ENCODE results near the gene SORCS2.

SORCS2 gene

GRCh38 chr4:7169134-7169533, 23.2 kb upstream of the SORCS2 start:
- Histone ChIP-seq H4K20me1 (ENCODE audit: insufficient read depth, low read length) (no peaks in the 10 kb centered on the region), H3F3A (ENCODE audit: insufficient read depth, low read length) (no peaks in the 10 kb centered on the region), H3K4me2 (ENCODE audit: low read length) (no peak overlapping the region), H3K27me3 (ENCODE audit: insufficient read depth, low read length) (no peaks in the 10 kb centered on the region), H3K79me2 (ENCODE audit: insufficient read depth, low read length) (no peaks in the 10 kb centered on the region), H2AFZ (ENCODE audit: low read length) (no peak overlapping the region), H3K9ac (ENCODE audit: low read length) (no peak overlapping the region), H3K4me3 (ENCODE audit: low read depth, low read length, poor library complexity, severe bottlenecking) (no peak overlapping the region), H3K9me2 (ENCODE audit: low read depth, low read length) (no peaks in the 10 kb centered on the region), H3K9me3 (ENCODE audit: low read length) (no peaks in the 10 kb centered on the region), H3K4me1 (ENCODE audit: insufficient read depth, low read length, severe bottlenecking) (no peaks in the 10 kb centered on the region), H3K27ac (ENCODE audit: low read depth, low read length, poor library complexity, severe bottlenecking) (no peak overlapping the region), H3K36me3 (ENCODE audit: insufficient read depth, low read length) (no peaks in the 10 kb centered on the region)
- TF ChIP-seq EZH2 (IDR thresholded peaks at IDR 0.05; ENCODE audit: borderline replicate concordance, low read length), result no peak
- no peak for TF ChIP-seq CTCF (IDR thresholded peaks at IDR 0.05; ENCODE audit: low read length)

- Histone ChIP-seq H4K20me1 (ENCODE audit: insufficient read depth, low read length) (no peaks in the 10 kb centered on the region), H3K9ac (ENCODE audit: low read length) (no peak overlapping the region), H3K9me3 (ENCODE audit: low read length) (no peaks in the 10 kb centered on the region), H3K4me2 (ENCODE audit: low read length) (no peak overlapping the region), H3K4me1 (ENCODE audit: insufficient read depth, low read length, severe bottlenecking) (no peaks in the 10 kb centered on the region), H3K4me3 (ENCODE audit: low read depth, low read length, poor library complexity, severe bottlenecking) (no peak overlapping the region), H3K9me2 (ENCODE audit: low read depth, low read length) (no peaks in the 10 kb centered on the region), H3K27ac (ENCODE audit: low read depth, low read length, poor library complexity, severe bottlenecking) (no peak overlapping the region), H3F3A (ENCODE audit: insufficient read depth, low read length) (no peaks in the 10 kb centered on the region), H3K79me2 (ENCODE audit: insufficient read depth, low read length) (no peaks in the 10 kb centered on the region), H3K36me3 (ENCODE audit: insufficient read depth, low read length) (no peaks in the 10 kb centered on the region), H2AFZ (ENCODE audit: low read length) (no peak overlapping the region), H3K27me3 (ENCODE audit: insufficient read depth, low read length) (no peaks in the 10 kb centered on the region)
- no peak for TF ChIP-seq CTCF (IDR thresholded peaks at IDR 0.05; ENCODE audit: low read length)
- no peak for TF ChIP-seq EZH2 (IDR thresholded peaks at IDR 0.05; ENCODE audit: borderline replicate concordance, low read length)
These were observed 22.3 kb upstream of the SORCS2 start for GRCh38 chr4:7170012-7170411.

GRCh38 chr4:7171191-7171900, 21.0 kb upstream of the SORCS2 start:
- H3K27ac ChIP-seq (ENCODE audit: low read depth, low read length, poor library complexity, severe bottlenecking), result no peak overlapping the region
- H2AFZ ChIP-seq (ENCODE audit: low read length), result no peak overlapping the region
- no peaks in the 10 kb centered on the region for H4K20me1 ChIP-seq (ENCODE audit: insufficient read depth, low read length)
- TF ChIP-seq CTCF (IDR thresholded peaks at IDR 0.05; ENCODE audit: low read length) (no peak), EZH2 (IDR thresholded peaks at IDR 0.05; ENCODE audit: borderline replicate concordance, low read length) (no peak)
- H3K4me2 ChIP-seq (ENCODE audit: low read length), result no peak overlapping the region
- no peaks in the 10 kb centered on the region for H3K79me2 ChIP-seq (ENCODE audit: insufficient read depth, low read length)
- H3K4me1 ChIP-seq (ENCODE audit: insufficient read depth, low read length, severe bottlenecking), result no peaks in the 10 kb centered on the region
- H3K9me3 ChIP-seq (ENCODE audit: low read length), result no peaks in the 10 kb centered on the region
- H3F3A ChIP-seq (ENCODE audit: insufficient read depth, low read length), result no peaks in the 10 kb centered on the region
- H3K36me3 ChIP-seq (ENCODE audit: insufficient read depth, low read length), result no peaks in the 10 kb centered on the region
- no peak overlapping the region for H3K9ac ChIP-seq (ENCODE audit: low read length)
- H3K4me3 ChIP-seq (ENCODE audit: low read depth, low read length, poor library complexity, severe bottlenecking), result no peak overlapping the region
- H3K9me2 ChIP-seq (ENCODE audit: low read depth, low read length), result no peaks in the 10 kb centered on the region
- H3K27me3 ChIP-seq (ENCODE audit: insufficient read depth, low read length), result no peaks in the 10 kb centered on the region

All from OCI-LY1 (cell line).